HG02678 (cell line): Measurements from ENCODE around the gene PPEF1.

Experiments used
- ATAC-seq: cut with Tn5 transposase; IDR thresholded peaks from one replicate; pipeline ENCODE4 v1.9.1; 2021; ENCODE audit warnings: mild to moderate bottlenecking, moderate library complexity; ENCODE audit not compliant: unreplicated experiment

The PPEF1 gene

DNA sequence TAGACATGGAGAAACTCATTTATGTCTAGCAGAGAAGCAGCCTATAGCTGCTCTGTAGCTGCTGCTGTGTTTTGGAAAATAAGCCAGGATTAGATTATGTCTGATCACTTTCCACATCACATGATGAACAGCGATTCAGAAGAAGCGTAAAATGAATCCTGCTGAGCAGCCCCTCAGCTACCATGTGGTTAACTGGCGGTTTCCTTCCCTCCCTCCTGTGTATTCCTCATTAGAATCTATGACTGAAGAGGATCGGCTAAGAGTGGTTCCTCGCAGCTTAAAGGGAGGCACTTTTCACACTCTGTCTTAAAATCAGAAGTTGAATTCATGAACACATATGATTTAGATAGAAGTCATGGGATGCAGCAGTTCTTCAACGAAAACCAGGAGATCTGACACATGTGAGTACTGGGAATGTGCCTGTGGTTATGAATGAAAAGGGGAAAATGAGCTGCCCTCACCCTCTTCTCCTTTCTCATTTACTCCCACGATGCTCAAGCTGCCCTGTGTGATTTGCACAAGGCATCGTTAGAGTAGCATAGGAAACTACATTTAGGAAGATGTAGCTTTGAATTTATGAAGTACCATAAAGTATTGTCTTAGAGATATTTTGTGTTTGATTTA lies at the start of gene PPEF1:
Gene PPEF1 (plus strand): TSS at position 220 of the 624 bp plus-strand sequence. CDS start 136 bp downstream, at position 356.
- no peak for ATAC-seq

DNA sequence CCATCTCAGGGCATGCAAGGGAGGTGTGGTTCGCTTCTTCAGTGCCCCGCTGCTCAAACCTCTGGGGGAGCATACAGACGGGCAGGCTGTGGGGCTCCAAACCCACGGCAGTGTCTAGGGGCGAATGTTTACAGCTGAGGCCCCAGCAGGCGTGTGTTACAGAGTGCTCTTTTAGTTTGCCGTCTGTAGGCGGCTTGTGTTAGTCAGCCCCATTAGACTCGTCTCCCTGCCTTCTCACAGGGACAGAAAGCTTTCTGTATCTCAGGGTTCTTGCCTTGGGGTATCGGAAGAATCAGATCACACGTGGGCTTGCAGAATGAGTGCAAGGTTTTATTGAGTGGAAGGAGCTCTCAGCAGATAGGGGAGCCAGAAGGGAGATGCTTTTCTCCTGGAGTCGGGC lies 46.2 kb upstream of the PPEF1 start:
- ATAC-seq: no peak

- ATAC-seq: no peak
Observed at GRCh38 chrX:18664947-18665346, 42.5 kb upstream of the PPEF1 start.

DNA sequence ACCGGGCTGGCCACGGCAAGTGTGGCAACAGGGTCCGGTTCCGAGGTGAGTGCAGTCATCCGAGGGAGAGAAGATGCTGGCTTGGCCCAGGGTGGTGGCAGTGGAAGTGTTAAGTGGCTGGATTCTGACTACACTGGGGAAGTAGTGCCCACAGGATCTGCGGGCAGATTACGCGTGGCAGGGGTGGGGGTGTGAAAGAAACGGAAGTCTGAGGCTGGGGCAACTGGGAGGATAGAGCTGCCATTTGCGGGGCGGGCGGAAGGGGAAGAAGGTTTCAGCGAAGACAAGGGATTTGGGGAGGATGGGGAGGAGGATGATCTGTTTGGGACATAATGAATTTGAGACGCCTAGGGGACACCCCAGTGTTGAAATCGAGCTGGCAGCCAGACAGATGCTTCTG lies 40.8 kb upstream of the PPEF1 start:
- no peak for ATAC-seq

- no peak for ATAC-seq
Observed at GRCh38 chrX:18668071-18668835, 39.2 kb upstream of the PPEF1 start.

GRCh38 chrX:18672008-18672407 lies 35.4 kb upstream of the PPEF1 start, which contains the start of gene RS1:
TSS of gene RS1 (minus strand) at chrX:18672108. CDS start at chrX:18672068, 40 bp downstream.
- no peak for ATAC-seq

DNA sequence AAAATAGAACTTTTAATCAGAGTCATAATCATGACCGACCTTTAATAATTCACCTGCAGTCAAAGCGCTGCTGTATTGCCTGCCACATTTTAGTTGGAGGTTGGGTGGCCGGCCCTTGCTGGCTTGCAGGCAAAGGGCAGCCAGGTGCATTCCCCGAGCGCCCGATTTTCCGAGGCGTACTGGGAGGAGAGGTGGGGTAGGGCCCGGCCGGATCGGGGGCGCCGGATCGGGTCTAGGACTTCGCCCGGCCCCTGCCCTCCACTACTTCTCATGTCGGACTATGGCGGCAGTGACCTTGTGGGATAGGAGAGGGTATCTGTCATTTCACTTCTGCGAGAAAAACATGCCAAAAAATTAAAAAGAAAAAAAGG lies 33.0 kb upstream of the PPEF1 start:
- peak; percentile 44 for ATAC-seq

DNA sequence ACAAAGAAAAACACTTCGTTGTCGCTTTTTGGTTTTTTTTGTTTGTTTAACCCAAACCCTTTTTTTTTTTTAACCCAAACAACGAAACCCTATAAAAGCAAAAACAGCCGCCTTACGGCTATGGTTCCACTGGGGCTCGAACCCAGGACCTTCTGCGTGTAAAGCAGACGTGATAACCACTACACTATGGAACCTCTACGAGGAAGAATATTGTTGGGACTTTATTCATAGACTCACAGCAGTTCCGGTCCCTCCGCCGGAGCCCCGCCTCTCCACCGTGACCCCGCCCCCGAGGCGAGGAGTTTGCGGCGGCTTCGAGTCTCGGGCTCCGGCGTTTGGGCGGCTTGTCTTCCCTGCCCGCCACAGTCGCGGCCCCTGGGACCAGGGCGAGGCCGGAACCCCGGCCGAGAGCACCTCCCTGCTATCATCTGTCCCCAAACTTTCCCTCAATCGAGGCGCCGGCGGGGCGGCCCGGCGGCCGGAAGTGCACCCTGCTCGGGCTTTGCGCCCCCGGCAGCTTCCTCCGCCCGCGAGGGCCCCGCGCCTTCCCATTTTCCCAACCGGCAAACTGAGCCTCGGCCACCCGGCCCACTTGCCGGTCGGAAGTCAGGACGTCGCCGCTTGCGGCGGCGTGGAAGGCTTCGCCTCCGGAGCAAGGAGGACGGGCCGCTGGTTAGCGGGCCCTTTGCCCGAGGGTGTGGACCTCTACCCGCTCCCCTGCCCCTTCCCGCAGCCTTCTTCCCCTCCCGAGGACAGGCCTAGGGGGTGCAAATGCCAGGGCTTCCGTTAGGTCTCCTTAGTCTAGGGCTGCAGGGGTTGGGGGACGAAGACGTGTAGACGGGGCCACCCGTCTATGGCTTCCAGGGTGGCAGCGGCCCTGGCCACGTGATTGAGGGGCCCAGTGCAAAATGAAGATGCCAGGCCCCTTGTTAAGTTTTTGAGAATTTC lies 32.4 kb upstream of the PPEF1 start:
- ATAC-seq: peak; percentile 80

DNA sequence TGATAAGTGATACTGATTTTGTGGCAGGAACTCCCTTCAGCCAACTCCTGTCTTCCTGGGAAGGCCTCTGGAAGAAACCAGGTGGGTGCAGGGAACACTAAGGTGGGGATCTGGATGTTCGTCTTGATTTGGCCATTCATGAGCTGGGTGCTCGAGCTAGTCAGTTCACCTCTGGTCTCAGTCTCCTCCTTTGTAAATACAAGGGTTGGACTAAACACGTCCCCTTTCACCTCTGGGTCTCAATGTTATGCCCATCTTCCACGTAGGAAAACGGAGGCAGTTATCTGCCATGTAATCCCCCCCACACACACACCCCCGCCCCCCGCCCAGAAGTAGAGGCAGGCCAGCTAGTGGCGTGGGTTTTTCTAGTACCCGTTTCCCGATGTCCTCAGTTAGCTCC lies 31.4 kb upstream of the PPEF1 start:
- ATAC-seq: no peak

DNA sequence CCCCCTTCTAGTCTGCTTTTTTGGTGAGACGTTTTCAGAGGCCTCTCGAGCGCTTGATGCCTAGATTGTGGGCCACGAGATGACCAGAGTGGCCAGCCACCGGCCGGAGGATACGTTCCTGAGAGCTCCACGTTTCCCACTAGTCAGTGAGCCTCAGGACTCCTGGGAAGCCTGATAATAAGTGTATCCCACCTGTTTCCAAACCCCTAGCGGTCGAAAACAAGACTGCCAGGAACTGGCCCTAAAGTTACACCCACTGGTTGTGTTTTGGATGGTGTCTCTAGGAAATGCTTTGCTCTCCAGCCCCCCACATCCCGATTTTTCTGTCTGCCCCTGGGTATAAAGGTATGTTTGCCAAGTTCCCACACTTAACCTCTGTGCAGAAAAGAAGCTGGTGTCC lies 31.0 kb upstream of the PPEF1 start:
- no peak for ATAC-seq

GRCh38 chrX:18677161-18677869 lies 30.1 kb upstream of the PPEF1 start:
- no peak for ATAC-seq

GRCh38 chrX:18681996-18682395 lies 25.4 kb upstream of the PPEF1 start:
- no peak for ATAC-seq

GRCh38 chrX:18682979-18683387 lies 24.5 kb upstream of the PPEF1 start:
- no peak for ATAC-seq

- ATAC-seq: no peak
Observed at GRCh38 chrX:18687856-18688495, 19.5 kb upstream of the PPEF1 start.

GRCh38 chrX:18691431-18691830 lies 16.0 kb upstream of the PPEF1 start:
- no peak for ATAC-seq

DNA sequence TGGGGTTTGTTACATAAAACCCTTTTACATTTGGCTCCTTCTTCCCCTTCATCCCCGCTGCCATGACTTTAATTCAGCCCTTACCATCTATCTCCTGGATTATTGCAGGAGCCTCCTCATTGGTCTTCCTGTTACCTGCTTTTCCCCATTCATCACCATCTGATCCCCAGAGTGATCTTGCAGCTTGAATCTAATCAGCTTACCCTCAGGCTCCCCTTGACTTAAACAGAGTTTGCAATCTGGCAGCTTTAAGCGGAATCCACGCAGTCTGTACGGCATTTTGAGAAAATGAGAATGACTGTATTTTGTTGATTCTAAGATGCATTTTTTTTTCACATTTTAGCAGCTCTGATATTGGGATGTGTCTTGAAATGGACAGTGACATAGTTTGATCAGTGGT lies 14.9 kb upstream of the PPEF1 start:
- no peak for ATAC-seq

DNA sequence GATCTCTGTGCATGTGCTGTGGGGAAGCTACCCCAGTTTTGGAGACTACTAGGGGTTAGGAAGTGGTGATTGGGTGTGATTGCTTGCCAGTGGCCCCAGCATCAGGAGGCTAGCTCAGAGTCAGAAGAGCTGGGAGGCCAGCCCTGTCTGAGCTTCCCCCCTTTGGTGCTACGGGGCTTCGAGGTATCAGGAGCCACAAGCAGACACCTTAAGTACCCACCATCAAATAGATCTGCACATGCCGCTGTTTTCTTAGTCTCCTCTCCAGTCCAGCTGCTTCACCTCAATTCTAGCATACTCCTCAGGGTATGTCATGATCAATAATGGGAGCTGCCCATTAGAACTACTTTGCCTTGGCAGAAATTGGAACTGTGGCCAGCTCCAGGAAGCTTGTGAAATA lies 10.8 kb upstream of the PPEF1 start:
- no peak for ATAC-seq

DNA sequence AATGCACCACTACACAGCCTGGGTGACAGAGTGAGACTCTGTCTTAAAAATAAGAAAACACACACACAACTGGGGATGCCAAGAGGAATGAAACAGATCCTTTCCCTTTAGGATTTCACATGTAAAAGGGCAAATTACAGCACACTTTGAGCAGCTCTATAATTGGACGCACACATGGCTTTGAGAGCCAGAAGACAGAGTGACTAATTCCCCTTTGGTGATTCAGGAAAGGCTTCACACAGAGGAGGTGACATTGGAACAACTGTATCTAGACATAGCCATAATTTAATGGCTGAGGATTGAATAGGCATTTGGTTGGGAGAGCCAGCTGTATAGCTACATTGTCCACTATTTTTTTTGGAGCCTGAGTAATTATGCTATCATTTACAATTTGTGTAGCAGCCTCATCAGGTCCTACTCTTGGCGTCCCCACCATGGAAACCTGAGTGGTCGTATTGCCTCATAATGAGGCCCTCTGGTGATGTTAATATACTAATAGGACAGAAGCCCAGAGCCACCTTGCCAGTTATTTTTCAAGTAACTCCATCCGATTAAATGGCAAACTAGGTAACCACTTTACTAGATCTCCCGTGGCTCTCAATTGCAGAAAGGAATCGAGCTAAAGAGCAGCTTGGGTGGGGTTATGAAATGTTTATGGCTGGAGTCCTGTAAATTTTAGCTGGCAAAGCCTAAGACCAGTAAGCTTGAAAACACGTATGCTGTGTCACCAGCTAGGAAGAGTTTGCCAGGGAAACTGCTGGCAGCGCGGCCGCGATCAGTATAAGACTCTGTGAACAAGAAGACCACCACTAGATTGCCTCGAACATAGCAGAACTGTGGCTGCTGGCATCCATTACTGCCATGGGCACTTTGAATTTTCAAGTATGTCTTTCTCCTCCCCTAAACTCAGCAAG lies 8.5 kb upstream of the PPEF1 start:
- ATAC-seq: no peak

GRCh38 chrX:18701621-18702361 lies 5.7 kb upstream of the PPEF1 start:
- ATAC-seq: no peak
